Measurements from ENCODE around the gene SNX10.

The SNX10 gene

GRCh38 chr7:26337232-26337865 is 45.7 kb downstream of the SNX10 start:
- Mint-ChIP-seq H3K4me1 (ENCODE audit: low read depth) (peaks cover 26% of the 10 kb centered on the region), H3K27me3 (ENCODE audit: low read depth) (no peaks in the 10 kb centered on the region), H3K27ac (no peak overlapping the region), H3K36me3 (ENCODE audit: low read depth) (peaks cover 16% of the 10 kb centered on the region), H3K9me3 (no peaks in the 10 kb centered on the region), H3K4me3 (no peak overlapping the region)

GRCh38 chr7:26340476-26341018 is 48.9 kb downstream of the SNX10 start:
- Mint-ChIP-seq H3K9me3 (no peaks in the 10 kb centered on the region), H3K27me3 (ENCODE audit: low read depth) (no peaks in the 10 kb centered on the region), H3K36me3 (ENCODE audit: low read depth) (peaks cover 12% of the 10 kb centered on the region), H3K27ac (no peak overlapping the region), H3K4me3 (no peak overlapping the region), H3K4me1 (ENCODE audit: low read depth) (peaks cover 11% of the 10 kb centered on the region)

- Mint-ChIP-seq H3K36me3 (ENCODE audit: low read depth) (peaks cover 14% of the 10 kb centered on the region), H3K27ac (no peak overlapping the region), H3K27me3 (ENCODE audit: low read depth) (no peaks in the 10 kb centered on the region)
Measured at GRCh38 chr7:26343320-26343832, 51.7 kb downstream of the SNX10 start.

GRCh38 chr7:26343837-26344236 is 52.2 kb downstream of the SNX10 start:
- Mint-ChIP-seq H3K36me3 (ENCODE audit: low read depth) (peaks cover 17% of the 10 kb centered on the region), H3K4me3 (no peak overlapping the region), H3K27ac (no peak overlapping the region), H3K9me3 (no peaks in the 10 kb centered on the region), H3K27me3 (ENCODE audit: low read depth) (no peaks in the 10 kb centered on the region), H3K4me1 (ENCODE audit: low read depth) (peaks cover 10% of the 10 kb centered on the region)

More at GRCh38 chr7:26343320-26343832, 51.7 kb downstream of the SNX10 start:
- Mint-ChIP-seq H3K4me1 (ENCODE audit: low read depth) (peaks cover 12% of the 10 kb centered on the region), H3K4me3 (no peak overlapping the region), H3K9me3 (no peaks in the 10 kb centered on the region)

GRCh38 chr7:26345202-26345601 is 53.5 kb downstream of the SNX10 start:
- no peaks in the 10 kb centered on the region for H3K27me3 Mint-ChIP-seq (ENCODE audit: low read depth)
- H3K36me3 Mint-ChIP-seq (ENCODE audit: low read depth): peaks cover 17% of the 10 kb centered on the region
- no peak overlapping the region for H3K4me3 Mint-ChIP-seq
- no peaks in the 10 kb centered on the region for H3K9me3 Mint-ChIP-seq
- H3K4me1 Mint-ChIP-seq (ENCODE audit: low read depth): peaks cover 10% of the 10 kb centered on the region
- H3K27ac Mint-ChIP-seq: no peak overlapping the region

GRCh38 chr7:26345837-26346236 is 54.2 kb downstream of the SNX10 start:
- peaks cover 14% of the 10 kb centered on the region for H3K36me3 Mint-ChIP-seq (ENCODE audit: low read depth)
- no peaks in the 10 kb centered on the region for H3K27me3 Mint-ChIP-seq (ENCODE audit: low read depth)
- H3K4me1 Mint-ChIP-seq (ENCODE audit: low read depth): peaks cover 4% of the 10 kb centered on the region
- H3K27ac Mint-ChIP-seq: no peak overlapping the region
- H3K9me3 Mint-ChIP-seq: no peaks in the 10 kb centered on the region
- H3K4me3 Mint-ChIP-seq: no peak overlapping the region

- Mint-ChIP-seq H3K27ac (no peak overlapping the region), H3K4me1 (ENCODE audit: low read depth) (peaks cover 6% of the 10 kb centered on the region), H3K27me3 (ENCODE audit: low read depth) (no peaks in the 10 kb centered on the region)
Measured at GRCh38 chr7:26346611-26347203, 55.0 kb downstream of the SNX10 start.

GRCh38 chr7:26348234-26348851 is 56.7 kb downstream of the SNX10 start:
- Mint-ChIP-seq H3K4me1 (ENCODE audit: low read depth) (peaks cover 6% of the 10 kb centered on the region), H3K27me3 (ENCODE audit: low read depth) (no peaks in the 10 kb centered on the region), H3K36me3 (ENCODE audit: low read depth) (peaks cover 24% of the 10 kb centered on the region), H3K9me3 (no peaks in the 10 kb centered on the region), H3K27ac (no peak overlapping the region), H3K4me3 (no peak overlapping the region)

More at GRCh38 chr7:26346611-26347203, 55.0 kb downstream of the SNX10 start:
- Mint-ChIP-seq H3K9me3 (no peaks in the 10 kb centered on the region), H3K36me3 (ENCODE audit: low read depth) (peaks cover 19% of the 10 kb centered on the region), H3K4me3 (no peak overlapping the region)

GRCh38 chr7:26349005-26349915 is 57.6 kb downstream of the SNX10 start:
- no peak overlapping the region for H3K27ac Mint-ChIP-seq
- H3K9me3 Mint-ChIP-seq: no peaks in the 10 kb centered on the region
- H3K4me1 Mint-ChIP-seq (ENCODE audit: low read depth): peaks cover 6% of the 10 kb centered on the region
- no peak overlapping the region for H3K4me3 Mint-ChIP-seq
- H3K36me3 Mint-ChIP-seq (ENCODE audit: low read depth): peaks cover 24% of the 10 kb centered on the region
- H3K27me3 Mint-ChIP-seq (ENCODE audit: low read depth): no peaks in the 10 kb centered on the region

GRCh38 chr7:26351171-26351570 is 59.5 kb downstream of the SNX10 start:
- H3K9me3 Mint-ChIP-seq: no peaks in the 10 kb centered on the region
- peaks cover 8% of the 10 kb centered on the region for H3K4me1 Mint-ChIP-seq (ENCODE audit: low read depth)
- H3K4me3 Mint-ChIP-seq: no peak overlapping the region
- H3K27me3 Mint-ChIP-seq (ENCODE audit: low read depth): no peaks in the 10 kb centered on the region
- no peak overlapping the region for H3K27ac Mint-ChIP-seq
- H3K36me3 Mint-ChIP-seq (ENCODE audit: low read depth): peaks cover 27% of the 10 kb centered on the region

- no peaks in the 10 kb centered on the region for H3K9me3 Mint-ChIP-seq
Measured at GRCh38 chr7:26356229-26356628, 64.6 kb downstream of the SNX10 start.

GRCh38 chr7:26356929-26357798 is 65.5 kb downstream of the SNX10 start:
- Mint-ChIP-seq H3K4me3 (no peak overlapping the region), H3K4me1 (ENCODE audit: low read depth) (peaks cover 8% of the 10 kb centered on the region), H3K36me3 (ENCODE audit: low read depth) (peaks cover 15% of the 10 kb centered on the region), H3K27ac (no peak overlapping the region), H3K27me3 (ENCODE audit: low read depth) (no peaks in the 10 kb centered on the region), H3K9me3 (no peaks in the 10 kb centered on the region)

More at GRCh38 chr7:26356229-26356628, 64.6 kb downstream of the SNX10 start:
- Mint-ChIP-seq H3K27ac (no peak overlapping the region), H3K4me1 (ENCODE audit: low read depth) (peaks cover 8% of the 10 kb centered on the region), H3K27me3 (ENCODE audit: low read depth) (no peaks in the 10 kb centered on the region), H3K36me3 (ENCODE audit: low read depth) (peaks cover 17% of the 10 kb centered on the region), H3K4me3 (no peak overlapping the region)

GRCh38 chr7:26357799-26358151 is 66.1 kb downstream of the SNX10 start:
- Mint-ChIP-seq H3K4me3 (no peak overlapping the region), H3K9me3 (no peaks in the 10 kb centered on the region), H3K36me3 (ENCODE audit: low read depth) (peaks cover 13% of the 10 kb centered on the region), H3K27me3 (ENCODE audit: low read depth) (no peaks in the 10 kb centered on the region), H3K4me1 (ENCODE audit: low read depth) (peaks cover 8% of the 10 kb centered on the region), H3K27ac (peak overlapping the region; percentile 1)
